Measurements from ENCODE around the gene BMP7.

BMP7 gene

DNA sequence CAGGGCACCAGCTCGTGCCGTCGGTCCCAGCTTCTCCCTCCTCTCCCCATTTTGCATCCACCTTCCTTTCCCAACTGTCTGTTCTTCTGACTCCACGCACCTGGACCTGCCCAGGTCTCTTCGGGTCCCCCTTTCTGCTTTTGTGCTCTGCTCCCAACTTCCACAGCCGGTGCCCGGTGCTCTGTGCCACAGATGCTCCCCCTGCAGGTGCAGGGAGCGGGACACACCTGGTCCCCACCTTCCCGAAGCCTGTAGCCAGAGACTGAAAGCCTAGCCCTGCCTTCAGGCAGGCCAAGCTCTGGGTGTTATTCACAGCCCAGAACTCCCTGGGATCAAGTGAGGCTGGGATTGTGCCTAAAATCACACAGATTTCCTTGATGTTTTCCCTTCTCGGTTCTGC, 24.6 kb upstream of the BMP7 start:
- Mint-ChIP-seq H3K27me3 (ENCODE audit: low read depth, poor library complexity) (peaks cover 40% of the 10 kb centered on the region), H3K27ac (no peak overlapping the region), H3K4me3 (no peak overlapping the region), H3K4me1 (peaks cover 80% of the 10 kb centered on the region), H3K36me3 (ENCODE audit: low read depth) (no peaks in the 10 kb centered on the region), H3K9me3 (no peaks in the 10 kb centered on the region)
- TF ChIP-seq, protein P1, sequence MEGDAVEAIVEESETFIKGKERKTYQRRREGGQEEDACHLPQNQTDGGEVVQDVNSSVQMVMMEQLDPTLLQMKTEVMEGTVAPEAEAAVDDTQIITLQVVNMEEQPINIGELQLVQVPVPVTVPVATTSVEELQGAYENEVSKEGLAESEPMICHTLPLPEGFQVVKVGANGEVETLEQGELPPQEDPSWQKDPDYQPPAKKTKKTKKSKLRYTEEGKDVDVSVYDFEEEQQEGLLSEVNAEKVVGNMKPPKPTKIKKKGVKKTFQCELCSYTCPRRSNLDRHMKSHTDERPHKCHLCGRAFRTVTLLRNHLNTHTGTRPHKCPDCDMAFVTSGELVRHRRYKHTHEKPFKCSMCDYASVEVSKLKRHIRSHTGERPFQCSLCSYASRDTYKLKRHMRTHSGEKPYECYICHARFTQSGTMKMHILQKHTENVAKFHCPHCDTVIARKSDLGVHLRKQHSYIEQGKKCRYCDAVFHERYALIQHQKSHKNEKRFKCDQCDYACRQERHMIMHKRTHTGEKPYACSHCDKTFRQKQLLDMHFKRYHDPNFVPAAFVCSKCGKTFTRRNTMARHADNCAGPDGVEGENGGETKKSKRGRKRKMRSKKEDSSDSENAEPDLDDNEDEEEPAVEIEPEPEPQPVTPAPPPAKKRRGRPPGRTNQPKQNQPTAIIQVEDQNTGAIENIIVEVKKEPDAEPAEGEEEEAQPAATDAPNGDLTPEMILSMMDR (IDR thresholded peaks at IDR 0.05): no peak
- DNase-seq: no peak

DNA sequence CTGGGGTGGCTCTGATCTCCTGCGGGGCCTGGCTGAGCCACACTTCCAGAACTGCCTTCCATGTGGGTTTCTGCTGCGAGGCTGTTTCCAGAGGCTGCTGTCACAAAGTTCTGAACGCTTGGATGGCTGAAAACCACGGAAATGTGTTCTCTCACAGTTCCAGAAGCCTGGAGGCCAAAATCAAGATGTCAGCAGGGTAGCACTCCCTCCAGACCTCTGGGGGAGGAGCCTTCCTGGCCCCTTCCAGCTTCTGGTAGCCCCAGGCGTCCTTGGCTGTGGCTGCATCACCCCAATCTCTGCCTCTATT, 23.7 kb upstream of the BMP7 start:
- DNase-seq: no peak
- H3K36me3 Mint-ChIP-seq (ENCODE audit: low read depth): no peaks in the 10 kb centered on the region
- H3K9me3 Mint-ChIP-seq: no peaks in the 10 kb centered on the region
- H3K27ac Mint-ChIP-seq: peak overlapping the region; percentile 87
- H3K4me1 Mint-ChIP-seq: peaks cover 78% of the 10 kb centered on the region
- H3K4me3 Mint-ChIP-seq: no peak overlapping the region
- TF ChIP-seq, protein P1 (IDR thresholded peaks at IDR 0.05): no peak
- H3K27me3 Mint-ChIP-seq (ENCODE audit: low read depth, poor library complexity): peaks cover 43% of the 10 kb centered on the region

DNA sequence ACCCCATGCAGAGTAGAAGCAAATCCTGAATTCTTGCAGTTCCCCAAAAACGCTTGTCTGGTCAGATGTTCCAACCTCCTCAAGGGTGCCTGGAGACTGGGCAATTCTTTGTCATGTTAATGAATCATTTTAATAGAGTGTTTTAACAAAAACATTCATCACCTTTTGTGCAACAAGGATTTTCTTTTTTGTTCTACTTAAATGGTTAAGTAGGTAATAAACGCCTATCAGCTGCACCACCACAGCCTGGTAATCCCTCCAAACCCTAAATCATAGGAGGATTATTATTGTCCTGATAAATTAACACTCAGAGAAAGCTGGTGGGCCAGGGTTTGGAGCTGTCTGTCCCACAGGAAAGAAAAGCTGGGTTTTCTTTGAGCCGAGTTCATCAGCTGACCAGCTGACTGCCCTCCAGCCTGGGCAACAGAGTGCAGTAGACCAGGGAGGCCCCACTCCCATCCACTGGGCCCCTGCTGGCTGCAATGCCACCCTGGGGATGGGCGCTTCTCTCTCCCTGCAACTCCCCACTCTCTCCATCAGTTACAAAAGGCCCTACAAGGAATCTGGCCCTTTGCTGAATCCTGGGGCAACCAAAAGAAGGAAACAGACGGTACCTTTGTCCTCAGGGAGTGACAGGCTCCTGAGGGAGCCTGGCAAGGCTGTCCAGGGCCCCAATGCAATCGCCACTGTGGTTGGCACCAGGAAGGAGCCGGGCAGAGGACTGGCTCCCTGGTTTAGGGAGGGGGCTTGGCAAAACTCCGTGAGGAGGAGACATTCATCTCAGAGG, 23.1 kb upstream of the BMP7 start:
- Mint-ChIP-seq H3K36me3 (ENCODE audit: low read depth) (no peaks in the 10 kb centered on the region), H3K27ac (no peak overlapping the region), H3K4me1 (peaks cover 78% of the 10 kb centered on the region), H3K27me3 (ENCODE audit: low read depth, poor library complexity) (peaks cover 43% of the 10 kb centered on the region), H3K4me3 (no peak overlapping the region), H3K9me3 (no peaks in the 10 kb centered on the region)
- DNase-seq: no peak
- TF ChIP-seq, protein P1 (IDR thresholded peaks at IDR 0.05): no peak

DNA sequence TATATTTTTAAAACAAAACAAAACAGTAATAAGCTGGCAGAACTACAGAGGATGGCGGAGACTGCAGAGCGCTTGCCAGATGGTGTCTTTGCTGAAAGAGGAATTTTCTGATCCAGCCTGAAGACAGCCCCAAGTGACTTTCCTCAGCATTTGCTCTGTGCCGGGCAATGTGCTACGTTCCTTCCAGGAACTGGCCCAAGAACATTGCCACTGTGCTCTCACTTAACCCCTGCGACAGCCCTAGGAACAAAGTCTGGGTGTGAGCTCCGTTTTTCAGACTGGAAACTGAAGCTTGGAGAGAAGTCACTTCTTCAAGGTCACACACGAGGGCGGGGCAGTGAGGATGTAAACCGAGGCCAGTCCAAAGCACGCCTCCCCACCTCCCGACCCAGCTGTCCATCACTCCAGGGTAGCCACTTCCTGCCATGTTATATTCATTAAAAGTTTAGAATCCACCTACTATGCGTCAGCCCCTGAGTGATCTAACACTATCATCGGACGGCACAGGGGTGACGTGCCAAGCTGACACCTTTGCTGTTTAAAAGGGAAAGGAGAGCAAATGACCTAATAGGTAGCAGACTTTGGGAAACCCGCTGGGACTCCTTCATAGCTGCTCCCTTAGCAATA, 22.3 kb upstream of the BMP7 start:
- Mint-ChIP-seq H3K4me3 (no peak overlapping the region), H3K27me3 (ENCODE audit: low read depth, poor library complexity) (peaks cover 39% of the 10 kb centered on the region), H3K9me3 (no peaks in the 10 kb centered on the region), H3K4me1 (peaks cover 78% of the 10 kb centered on the region), H3K27ac (no peak overlapping the region), H3K36me3 (ENCODE audit: low read depth) (no peaks in the 10 kb centered on the region)
- DNase-seq: no peak
- TF ChIP-seq, protein P1 (IDR thresholded peaks at IDR 0.05): no peak

DNA sequence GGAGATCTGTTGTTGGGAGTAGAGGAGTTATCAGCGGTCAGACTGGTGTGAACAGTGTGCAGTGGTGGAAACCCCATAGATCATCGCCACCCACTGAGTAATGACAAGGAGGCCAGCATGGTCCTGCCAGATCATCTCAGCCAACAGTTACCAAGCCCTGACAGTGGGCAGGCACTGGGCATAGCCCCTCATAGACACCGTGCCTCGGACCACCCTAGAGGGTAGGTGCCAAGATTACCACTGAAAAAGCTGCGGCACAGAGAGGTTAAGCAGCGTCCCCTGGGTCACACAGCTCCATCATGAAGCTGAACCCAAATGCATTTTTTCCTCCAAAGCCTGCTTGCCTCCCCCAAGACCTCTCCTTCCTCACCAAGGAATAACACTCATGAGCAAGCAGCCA, 21.5 kb upstream of the BMP7 start:
- no peak overlapping the region for H3K4me3 Mint-ChIP-seq
- peaks cover 42% of the 10 kb centered on the region for H3K27me3 Mint-ChIP-seq (ENCODE audit: low read depth, poor library complexity)
- no peaks in the 10 kb centered on the region for H3K36me3 Mint-ChIP-seq (ENCODE audit: low read depth)
- no peak overlapping the region for H3K27ac Mint-ChIP-seq
- DNase-seq: no peak
- TF ChIP-seq, protein P1 (IDR thresholded peaks at IDR 0.05): no peak
- no peaks in the 10 kb centered on the region for H3K9me3 Mint-ChIP-seq
- peaks cover 78% of the 10 kb centered on the region for H3K4me1 Mint-ChIP-seq
